Fibroblast of mammary gland (primary cell): Measurements from ENCODE around the gene TMPRSS11D.

Experiments used
- DNase-seq: peaks from one replicate; pipeline ENCODE4 v3.0.0-alpha.2; 2010; ENCODE audit warnings: low read depth
- H3K4me3 ChIP-seq: 2 replicates; pipeline ENCODE4 v1.5.1; 2011; ENCODE audit warnings: low read depth, mild to moderate bottlenecking, low read length, moderate library complexity; ENCODE audit not compliant: control insufficient read depth
- CTCF ChIP-seq: conservative IDR thresholded peaks from 2 replicates; pipeline ENCODE4 v1.5.1; 2011; ENCODE audit warnings: low read depth, low read length, inconsistent platforms; ENCODE audit not compliant: control insufficient read depth, insufficient read depth

TMPRSS11D gene

GRCh38 chr4:67883902-67884301 is at the start of gene TMPRSS11D:
TSS of gene TMPRSS11D (minus strand) at chr4:67884002. CDS start at chr4:67883933, 69 bp downstream.
- H3K4me3 ChIP-seq = no peak within 1 kb of the TSS
- DNase-seq = no peak
- no peak for TF ChIP-seq CTCF

- no peak overlapping the region for H3K4me3 ChIP-seq
- no peak for TF ChIP-seq CTCF
- no peak for DNase-seq
Measured at GRCh38 chr4:67933038-67933437, 49.2 kb upstream of the TMPRSS11D start.

GRCh38 chr4:67931256-67931655 is 47.5 kb upstream of the TMPRSS11D start:
- H3K4me3 ChIP-seq = no peak overlapping the region
- no peak for DNase-seq
- TF ChIP-seq CTCF = no peak

GRCh38 chr4:67929426-67929825 is 45.6 kb upstream of the TMPRSS11D start:
- no peak for TF ChIP-seq CTCF

GRCh38 chr4:67928546-67928945 is 44.7 kb upstream of the TMPRSS11D start:
- no peak for TF ChIP-seq CTCF
- no peak overlapping the region for H3K4me3 ChIP-seq
- DNase-seq = peak; percentile 26

More at GRCh38 chr4:67929426-67929825, 45.6 kb upstream of the TMPRSS11D start:
- peak; percentile 83 for DNase-seq
- no peak overlapping the region for H3K4me3 ChIP-seq

- no peak overlapping the region for H3K4me3 ChIP-seq
- TF ChIP-seq CTCF = no peak
- no peak for DNase-seq
Measured at GRCh38 chr4:67927251-67927650, 43.4 kb upstream of the TMPRSS11D start.

- no peak overlapping the region for H3K4me3 ChIP-seq
- DNase-seq = no peak
- no peak for TF ChIP-seq CTCF
Measured at GRCh38 chr4:67926485-67926884, 42.7 kb upstream of the TMPRSS11D start.
